Esophagus (tissue), 2 donors: ENCODE results near the gene SLC44A1. TPM values are rescaled to one million over a fixed set of nuclear protein-coding genes. Genes with fewer than 3 reads are reported as not detected.

Experiments used
- H3K27ac ChIP-seq, 2 donors: one replicate each; pipeline ENCODE4 v1.5.1; 2013; ENCODE audit warnings: low read depth in 2 of 2, mild to moderate bottlenecking in 2 of 2, inconsistent platforms in 1 of 2, low read length in 1 of 2, moderate library complexity in 1 of 2
- H3K27me3 ChIP-seq, 2 donors: one replicate each; pipeline ENCODE4 v1.6.1; 2013; ENCODE audit warnings: low read length in 2 of 2, control low read depth in 1 of 2, mild to moderate bottlenecking in 1 of 2; ENCODE audit not compliant: insufficient read depth in 2 of 2, control insufficient read depth in 1 of 2
- H3K36me3 ChIP-seq, 2 donors: one replicate each; pipeline ENCODE4 v1.6.1; 2013; ENCODE audit warnings: low read length in 1 of 2; ENCODE audit not compliant: control insufficient read depth in 2 of 2, insufficient read depth in 2 of 2
- H3K4me1 ChIP-seq, 2 donors: one replicate each; pipeline ENCODE4 v1.6.1; 2013; ENCODE audit warnings: low read length in 1 of 2; ENCODE audit not compliant: control insufficient read depth in 2 of 2, insufficient read depth in 2 of 2
- H3K4me3 ChIP-seq, 2 donors: one replicate each; pipeline ENCODE4 v1.5.1; 2013; ENCODE audit warnings: low read length in 2 of 2, mild to moderate bottlenecking in 2 of 2, low read depth in 1 of 2, moderate library complexity in 1 of 2
- H3K9me3 ChIP-seq, 2 donors: one replicate each; pipeline ENCODE4 v1.6.1; 2013; ENCODE audit warnings: mild to moderate bottlenecking in 2 of 2, low read depth in 1 of 2, low read length in 1 of 2, moderate library complexity in 1 of 2; ENCODE audit not compliant: control insufficient read depth in 2 of 2, insufficient read depth in 1 of 2
- WGBS, 2 donors: extraction: QIAGEN DNeasy Blood & Tissue Kit; methylation state at CpG; one replicate each; pipeline ENCODE4 v1.1.7; 2013; 5-methylcytosine and 5-hydroxymethylcytosine counted together
- polyA plus RNA-seq, 2 donors: library from polyadenylated mRNA; stranded (reverse); fragments of 200-250 nt; gene quantifications; one replicate each; pipeline ENCODE4 v1.2.3, GENCODE V29; 2013
- donor health status: healthy with polysubstance abuse.
- donor health status: Bipolar disorder and iron deficiency.

SLC44A1 gene
- polyA plus RNA-seq, 2 donors = 8.2 to 9.6 TPM

GRCh38 chr9:105475302-105475701 is 230.9 kb downstream of the SLC44A1 start:
- H3K36me3 ChIP-seq = no peaks in the 10 kb centered on the region
- 81 to 84% methylated on average over 2 of the region's 2 CpGs for WGBS, 2 donors
- no peak overlapping the region for H3K27ac ChIP-seq

DNA sequence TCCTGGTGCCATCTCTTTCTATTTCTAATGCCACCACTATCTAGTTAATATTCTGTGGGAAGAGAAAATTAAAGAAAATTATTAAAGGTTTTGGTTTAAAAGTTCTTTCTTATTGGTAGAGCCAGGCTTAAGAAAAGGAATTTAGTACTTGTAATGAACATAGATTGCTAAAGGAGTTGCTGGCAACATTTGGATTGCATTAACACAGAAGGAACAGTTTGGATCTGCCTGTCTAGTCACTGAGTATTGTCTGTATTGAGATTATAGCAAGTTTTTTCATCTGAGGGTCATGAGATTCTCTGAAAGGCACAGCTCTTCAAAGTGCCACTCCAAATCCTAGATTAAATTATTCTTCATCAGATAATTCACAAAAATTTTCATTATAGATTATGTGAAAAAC is 235.4 kb downstream of the SLC44A1 start:
- no peak overlapping the region for H3K27ac ChIP-seq
- H3K4me1 ChIP-seq = no peaks in the 10 kb centered on the region
- H3K27me3 ChIP-seq = no peaks in the 10 kb centered on the region
- H3K36me3 ChIP-seq = no peaks in the 10 kb centered on the region
- no peak overlapping the region for H3K4me3 ChIP-seq
- no peaks in the 10 kb centered on the region for H3K9me3 ChIP-seq

More at GRCh38 chr9:105475302-105475701, 230.9 kb downstream of the SLC44A1 start:
- no peaks in the 10 kb centered on the region for H3K9me3 ChIP-seq
- no peaks in the 10 kb centered on the region for H3K4me1 ChIP-seq
- H3K27me3 ChIP-seq = no peaks in the 10 kb centered on the region
- no peak overlapping the region for H3K4me3 ChIP-seq

DNA sequence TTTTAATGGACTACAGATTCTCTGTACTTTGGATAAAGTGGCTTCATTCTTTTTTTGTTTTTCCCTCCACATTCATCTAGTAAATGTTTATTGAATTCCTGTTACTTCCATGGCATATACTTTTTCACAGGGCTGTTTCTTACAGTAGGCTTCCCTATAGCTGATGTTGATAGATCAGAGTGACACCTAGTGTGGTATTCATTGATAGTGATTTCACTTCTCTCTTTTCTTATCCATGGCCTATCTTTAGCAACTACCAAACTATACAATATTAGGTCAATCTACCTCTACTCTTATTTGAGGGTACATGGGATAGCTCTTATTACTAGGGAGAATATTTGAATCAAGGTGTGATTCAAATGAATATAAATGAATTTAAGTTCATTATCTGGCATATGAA is 239.2 kb downstream of the SLC44A1 start:
- Histone ChIP-seq H3K27me3 (no peaks in the 10 kb centered on the region), H3K9me3 (no peaks in the 10 kb centered on the region), H3K4me1 (no peaks in the 10 kb centered on the region), H3K36me3 (no peaks in the 10 kb centered on the region), H3K27ac (no peak overlapping the region), H3K4me3 (no peak overlapping the region)

DNA sequence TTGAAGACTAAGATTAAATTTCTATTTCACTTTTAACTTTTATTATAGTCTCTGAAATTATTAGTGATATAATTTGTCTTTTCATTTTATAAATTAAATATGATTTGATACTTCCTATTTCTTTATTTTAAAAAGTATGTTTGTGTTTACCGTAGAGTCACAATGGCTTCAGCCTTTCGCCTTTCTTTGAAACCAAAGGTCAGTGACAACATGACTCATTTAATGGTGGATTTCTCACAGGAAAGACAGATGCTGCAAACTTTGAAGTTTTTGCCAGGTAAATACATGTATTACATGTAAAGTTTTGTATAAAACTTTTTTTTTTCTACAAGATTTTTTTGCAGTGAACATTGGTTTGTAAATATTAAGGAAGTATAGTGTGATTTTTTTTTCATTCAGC is 239.8 kb downstream of the SLC44A1 start:
- Histone ChIP-seq H3K9me3 (no peaks in the 10 kb centered on the region), H3K4me1 (no peaks in the 10 kb centered on the region), H3K27me3 (no peaks in the 10 kb centered on the region), H3K36me3 (no peaks in the 10 kb centered on the region), H3K4me3 (no peak overlapping the region), H3K27ac (no peak overlapping the region)
- WGBS, 2 donors = 89 to 93% methylated on average over 2 of the region's 2 CpGs

DNA sequence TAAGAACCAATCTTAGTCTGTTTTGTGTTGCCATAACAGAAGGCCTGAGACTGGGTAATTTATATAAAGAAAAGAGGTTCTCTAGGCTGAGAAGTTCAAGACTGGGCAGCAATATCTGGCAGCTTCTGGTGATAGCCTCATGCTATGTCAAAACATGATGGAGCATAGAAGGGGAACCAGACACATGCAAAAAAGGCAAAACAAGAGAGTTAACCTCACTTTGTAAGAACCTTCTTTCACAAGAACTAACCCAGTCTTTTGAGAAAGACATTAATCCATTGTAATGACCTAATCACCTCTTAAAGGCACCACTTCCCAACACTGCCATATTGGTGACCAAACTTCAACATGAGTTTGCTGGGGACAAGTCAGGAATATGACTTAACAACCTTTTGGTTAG is 240.7 kb downstream of the SLC44A1 start:
- Histone ChIP-seq H3K27ac (no peak overlapping the region), H3K9me3 (no peaks in the 10 kb centered on the region), H3K27me3 (no peaks in the 10 kb centered on the region), H3K36me3 (no peaks in the 10 kb centered on the region), H3K4me1 (no peaks in the 10 kb centered on the region), H3K4me3 (no peak overlapping the region)

Other genes starting within 250 kb of the SLC44A1 start
- under 1 TPM; 0.33 to 0.41 TPM for gene FSD1L, start 203.4 kb downstream of the SLC44A1 start, polyA plus RNA-seq